ENCODE measurements around the gene HSPA12B.

DNA sequence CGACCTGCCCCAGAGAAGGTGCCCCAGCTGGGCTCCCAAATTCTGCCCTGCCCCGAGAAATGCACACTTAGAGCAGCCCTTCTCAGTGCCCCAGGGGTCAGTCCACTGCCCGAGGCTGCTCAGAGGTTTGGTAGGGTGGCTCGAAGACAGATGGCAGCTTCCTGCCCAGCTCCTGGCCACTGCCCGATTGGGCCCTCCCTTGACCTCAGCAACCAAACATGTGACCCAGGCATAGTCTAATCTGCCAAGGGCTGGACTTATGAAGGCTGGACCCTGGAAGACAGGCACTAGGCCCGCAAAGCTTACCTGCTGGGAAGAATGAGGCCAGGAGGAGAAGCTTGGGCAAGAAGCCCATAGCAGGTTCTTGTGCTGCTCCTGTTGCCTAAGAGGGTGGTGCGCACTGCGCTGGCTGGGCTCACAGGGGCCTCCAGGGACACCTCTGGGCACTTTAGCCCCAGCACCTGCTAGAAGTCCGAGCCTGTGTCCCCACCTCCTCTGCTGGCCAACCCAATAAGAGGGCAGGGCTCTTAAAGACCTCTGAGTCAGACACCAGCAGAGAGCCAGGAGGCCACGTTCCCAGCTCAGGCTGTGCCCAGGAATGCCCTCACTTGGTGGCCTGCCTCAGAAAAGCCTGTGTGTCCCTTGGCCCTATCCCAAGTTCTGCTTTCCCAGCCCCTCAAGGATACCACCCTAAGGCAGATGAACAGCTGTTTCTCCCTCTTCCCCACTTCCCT, 25.5 kb upstream of the HSPA12B start:
- no peak for TF ChIP-seq CTCF (IDR thresholded peaks at IDR 0.05)
- TF ChIP-seq POLR2A (IDR thresholded peaks at IDR 0.05): no peak

All from thyroid gland (tissue), 4 donors.